Hepatocyte (in vitro differentiated cells): ENCODE data around the gene VASP.

Experiments
- EZH2 ChIP-seq: fragments of 200-600 bp; sonication (generic); IDR thresholded peaks from 2 replicates; pipeline ENCODE4 v1.6.1; 2016; ENCODE audit warnings: antibody characterized with exemption, mild to moderate bottlenecking, borderline replicate concordance
- EZH2phosphoT487 ChIP-seq: fragments of 200-600 bp; sonication (generic); IDR thresholded peaks from one replicate; pipeline ENCODE4 v1.6.1; 2018; ENCODE audit warnings: antibody characterized with exemption, mild to moderate bottlenecking, low read depth, moderate library complexity; ENCODE audit not compliant: unreplicated experiment, severe bottlenecking
- TF ChIP-seq, protein P1 (sequence below): fragments of 200-600 bp; sonication (generic); IDR thresholded peaks from 2 replicates; pipeline ENCODE4 v1.5.1; 2016; ENCODE audit warnings: antibody characterized with exemption, mild to moderate bottlenecking; ENCODE audit not compliant: poor library complexity

DNA sequence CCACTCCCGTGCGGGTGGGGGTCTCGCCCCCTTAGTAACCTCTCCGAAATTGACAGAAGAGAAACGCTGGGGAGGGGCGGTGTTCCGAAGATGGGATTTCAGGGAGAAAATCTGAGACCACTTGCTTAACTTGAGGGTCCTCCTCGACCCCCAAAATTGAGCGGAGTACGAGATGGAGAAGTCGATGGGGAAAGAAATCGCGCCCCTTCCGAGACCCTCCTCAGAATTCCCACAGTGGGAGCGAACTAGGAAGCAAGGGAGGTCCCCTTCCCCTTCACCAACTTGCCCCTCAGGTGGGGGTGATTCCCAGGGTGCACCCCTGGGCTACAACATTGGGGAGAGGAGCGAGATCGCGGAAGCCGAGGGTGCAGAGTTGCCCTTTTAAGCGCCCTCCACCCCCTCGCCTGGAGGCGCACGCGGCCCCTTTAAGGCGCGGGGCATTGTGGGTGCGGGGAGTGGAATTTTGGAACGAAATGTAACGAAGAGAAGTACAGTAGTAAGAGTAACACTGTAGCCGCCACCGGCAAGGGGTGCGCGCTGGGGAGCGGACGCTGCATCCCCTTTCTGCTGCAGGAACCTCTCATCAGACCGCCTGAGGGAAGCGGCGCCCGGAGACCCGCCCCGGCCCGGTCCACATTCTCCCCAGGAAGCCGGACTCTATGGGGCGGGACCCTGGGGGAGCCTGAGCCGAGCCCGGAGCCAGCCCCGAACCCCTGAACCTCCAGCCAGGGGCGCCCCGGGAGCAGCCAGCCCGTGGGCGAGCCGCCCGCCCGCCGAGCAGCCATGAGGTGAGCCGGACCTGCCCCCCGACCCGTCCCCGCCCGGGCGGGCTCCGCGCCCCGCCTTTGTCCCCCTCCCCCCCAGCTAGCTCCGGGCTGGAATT is at the start of gene VASP:
- TF ChIP-seq, protein P1, sequence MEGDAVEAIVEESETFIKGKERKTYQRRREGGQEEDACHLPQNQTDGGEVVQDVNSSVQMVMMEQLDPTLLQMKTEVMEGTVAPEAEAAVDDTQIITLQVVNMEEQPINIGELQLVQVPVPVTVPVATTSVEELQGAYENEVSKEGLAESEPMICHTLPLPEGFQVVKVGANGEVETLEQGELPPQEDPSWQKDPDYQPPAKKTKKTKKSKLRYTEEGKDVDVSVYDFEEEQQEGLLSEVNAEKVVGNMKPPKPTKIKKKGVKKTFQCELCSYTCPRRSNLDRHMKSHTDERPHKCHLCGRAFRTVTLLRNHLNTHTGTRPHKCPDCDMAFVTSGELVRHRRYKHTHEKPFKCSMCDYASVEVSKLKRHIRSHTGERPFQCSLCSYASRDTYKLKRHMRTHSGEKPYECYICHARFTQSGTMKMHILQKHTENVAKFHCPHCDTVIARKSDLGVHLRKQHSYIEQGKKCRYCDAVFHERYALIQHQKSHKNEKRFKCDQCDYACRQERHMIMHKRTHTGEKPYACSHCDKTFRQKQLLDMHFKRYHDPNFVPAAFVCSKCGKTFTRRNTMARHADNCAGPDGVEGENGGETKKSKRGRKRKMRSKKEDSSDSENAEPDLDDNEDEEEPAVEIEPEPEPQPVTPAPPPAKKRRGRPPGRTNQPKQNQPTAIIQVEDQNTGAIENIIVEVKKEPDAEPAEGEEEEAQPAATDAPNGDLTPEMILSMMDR: no peak
- TF ChIP-seq EZH2 (no peak), EZH2phosphoT487 (no peak)
